GM23248 (cell line): ENCODE data around the gene GSC2. TPM values are rescaled to one million over a fixed set of nuclear protein-coding genes. Genes with fewer than 3 reads are reported as not detected.

Source experiments
- DNase-seq: peaks from one replicate; pipeline ENCODE4 v3.0.0-alpha.2; 2015
- H2AFZ ChIP-seq: fragments of 200-600 bp; sonication (generic); 2 replicates; pipeline ENCODE4 v1.6.1; 2016; ENCODE audit warnings: antibody characterized with exemption
- H3F3A ChIP-seq: fragments of 200-600 bp; sonication (generic); 2 replicates; pipeline ENCODE4 v1.6.1; 2016; ENCODE audit warnings: mild to moderate bottlenecking, antibody characterized with exemption, mixed run types; ENCODE audit not compliant: insufficient read depth
- H3K27ac ChIP-seq: fragments of 200-600 bp; sonication (generic); 2 replicates; pipeline ENCODE4 v1.5.1; 2016; ENCODE audit warnings: mild to moderate bottlenecking
- H3K27me3 ChIP-seq: fragments of 200-600 bp; sonication (generic); replicated peaks from 2 replicates; pipeline ENCODE4 v1.6.1; 2016; ENCODE audit warnings: mild to moderate bottlenecking; ENCODE audit not compliant: insufficient read depth
- H3K36me3 ChIP-seq: fragments of 200-600 bp; sonication (generic); 2 replicates; pipeline ENCODE4 v1.6.1; 2016; ENCODE audit warnings: low read depth, mild to moderate bottlenecking
- H3K4me1 ChIP-seq: fragments of 200-600 bp; sonication (generic); 2 replicates; pipeline ENCODE4 v1.6.1; 2016; ENCODE audit warnings: mild to moderate bottlenecking; ENCODE audit not compliant: insufficient read depth
- H3K4me2 ChIP-seq: fragments of 200-600 bp; sonication (generic); one replicate; pipeline ENCODE4 v1.6.1; 2016; ENCODE audit warnings: mild to moderate bottlenecking; ENCODE audit not compliant: unreplicated experiment
- H3K4me3 ChIP-seq: fragments of 200-600 bp; sonication (generic); 2 replicates; pipeline ENCODE4 v1.5.1; 2016; ENCODE audit warnings: mild to moderate bottlenecking
- H3K79me2 ChIP-seq: fragments of 200-600 bp; sonication (generic); 2 replicates; pipeline ENCODE4 v1.6.1; 2016; ENCODE audit warnings: mild to moderate bottlenecking; ENCODE audit not compliant: insufficient read depth
- H3K9ac ChIP-seq: fragments of 200-600 bp; sonication (generic); 2 replicates; pipeline ENCODE4 v1.6.1; 2016; ENCODE audit warnings: mild to moderate bottlenecking
- H3K9me2 ChIP-seq: fragments of 200-600 bp; sonication (generic); 2 replicates; pipeline ENCODE4 v1.6.1; 2016; ENCODE audit warnings: mixed run types, mild to moderate bottlenecking, moderate library complexity; ENCODE audit not compliant: insufficient read depth
- H3K9me3 ChIP-seq: fragments of 200-600 bp; sonication (generic); one replicate; pipeline ENCODE4 v1.6.1; 2017; ENCODE audit warnings: low read depth
- H4K20me1 ChIP-seq: fragments of 200-600 bp; sonication (generic); 2 replicates; pipeline ENCODE4 v1.6.0; 2016; ENCODE audit not compliant: insufficient read depth
- EZH2 ChIP-seq: fragments of 200-600 bp; sonication (generic); IDR thresholded peaks from 2 replicates; pipeline ENCODE4 v1.6.1; 2018; ENCODE audit warnings: antibody characterized with exemption, mild to moderate bottlenecking; ENCODE audit not compliant: insufficient read depth, poor library complexity, severe bottlenecking
- EZH2phosphoT487 ChIP-seq: fragments of 200-600 bp; sonication (generic); IDR thresholded peaks from 2 replicates; pipeline ENCODE4 v1.6.1; 2018; ENCODE audit warnings: antibody characterized with exemption, moderate library complexity, mild to moderate bottlenecking, low read depth; ENCODE audit not compliant: insufficient read depth
- WGBS, 2 experiments: methylation state at CpG; one replicate each; pipeline ENCODE4 v1.1.6; 2015 to 2017; ENCODE audit warnings: low lambda C conversion rate in 2 of 2, low coverage in 1 of 2; ENCODE audit errors: missing lambda C conversion rate in 2 of 2; 5-methylcytosine and 5-hydroxymethylcytosine counted together
- in situ Hi-C: fragments of 300-500 bp; cut with MboI; formaldehyde crosslinking; loops from 2 replicates; pipeline ENCODE4 v1.15.0; 2020
- polyA plus RNA-seq: library from polyadenylated mRNA; unstranded; fragments of >200 nt; fragmentation: Nextera tagmentation; extraction: Ambion mirVana; gene quantifications from 2 replicates; pipeline ENCODE4 v1.2.1, GENCODE V29; 2016
- total RNA-seq: library from RNA; depleted of rRNA; stranded (reverse); fragments of >200 nt; shearing (Covaris generic); gene quantifications from 2 replicates; pipeline ENCODE4 v1.2.3, GENCODE V29; 2014

The GSC2 gene
- total and polyA plus RNA-seq, 2 experiments from 2014 or later = not detected

- Histone ChIP-seq H3K36me3 (no peaks in the 10 kb centered on the region; the same call in 1 of the 2 replicates), H3K4me2 (no peak overlapping the region), H3K9ac (peak overlapping the region; percentile 66), H3K27me3 (no peaks in the 10 kb centered on the region), H4K20me1 (no peaks in the 10 kb centered on the region), H2AFZ (0 out of 2 replicates have a peak overlapping the region, but pooled peaks have one; percentile 42), H3K4me1 (peaks cover 5% of the 10 kb centered on the region; the same call in 1 of the 2 replicates), H3F3A (no peaks in the 10 kb centered on the region), H3K4me3 (no peak overlapping the region), H3K9me3 (no peaks in the 10 kb centered on the region), H3K27ac (peak overlapping the region; percentile 60), H3K79me2 (no peaks in the 10 kb centered on the region), H3K9me2 (no peaks in the 10 kb centered on the region)
- in situ Hi-C loops = no loop called here
- DNase-seq = no peak
- 85 to 90% methylated on average over 20 of the region's 20 CpGs for WGBS, 2 experiments
- TF ChIP-seq EZH2phosphoT487 (no peak), EZH2 (no peak)
Measured at GRCh38 chr22:19184276-19184997, 34.3 kb upstream of the GSC2 start.

- no peaks in the 10 kb centered on the region for H3K9me3 ChIP-seq
- peaks cover 5% of the 10 kb centered on the region; the same call in 1 of the 2 replicates for H3K4me1 ChIP-seq
- TF ChIP-seq EZH2 (no peak), EZH2phosphoT487 (no peak)
- no peaks in the 10 kb centered on the region for H3K79me2 ChIP-seq
- no peak overlapping the region for H3K4me3 ChIP-seq
- no peak overlapping the region for H3K9ac ChIP-seq
- DNase-seq = no peak
- H3K27me3 ChIP-seq = no peaks in the 10 kb centered on the region
- H3F3A ChIP-seq = no peaks in the 10 kb centered on the region
- in situ Hi-C loops = no loop called here
- no peaks in the 10 kb centered on the region; the same call in 1 of the 2 replicates for H3K36me3 ChIP-seq
- H3K4me2 ChIP-seq = no peak overlapping the region
- no peak overlapping the region for H2AFZ ChIP-seq
- WGBS, 2 experiments = 80 to 91% methylated on average over 7 to 8 of the region's 9 CpGs
- H3K27ac ChIP-seq = no peak overlapping the region
- no peaks in the 10 kb centered on the region for H4K20me1 ChIP-seq
- no peaks in the 10 kb centered on the region for H3K9me2 ChIP-seq
Measured at GRCh38 chr22:19183216-19183615, 33.1 kb upstream of the GSC2 start.

GRCh38 chr22:19182472-19183157, 32.5 kb upstream of the GSC2 start:
- no peak for DNase-seq
- WGBS, 2 experiments = 70 to 76% methylated on average over 9 of the region's 9 CpGs
- Histone ChIP-seq H3K27ac (no peak overlapping the region), H3K36me3 (no peaks in the 10 kb centered on the region; the same call in 1 of the 2 replicates), H3K4me1 (peaks cover 5% of the 10 kb centered on the region; the same call in 1 of the 2 replicates), H3K9ac (no peak overlapping the region), H3K4me3 (no peak overlapping the region), H3K79me2 (peaks cover 4% of the 10 kb centered on the region), H3K4me2 (no peak overlapping the region), H3K9me3 (no peaks in the 10 kb centered on the region), H4K20me1 (no peaks in the 10 kb centered on the region), H3K9me2 (no peaks in the 10 kb centered on the region), H3K27me3 (no peaks in the 10 kb centered on the region), H2AFZ (no peak overlapping the region), H3F3A (no peaks in the 10 kb centered on the region)
- TF ChIP-seq EZH2 = no peak
- no peak for TF ChIP-seq EZH2phosphoT487
- in situ Hi-C loops = no loop called here

- in situ Hi-C loops = no loop called here
Measured at GRCh38 chr22:19181786-19182471, 31.8 kb upstream of the GSC2 start.

More at GRCh38 chr22:19181786-19182471, 31.8 kb upstream of the GSC2 start:
- Histone ChIP-seq H2AFZ (no peak overlapping the region), H3F3A (no peaks in the 10 kb centered on the region), H4K20me1 (no peaks in the 10 kb centered on the region), H3K4me2 (no peak overlapping the region), H3K79me2 (peaks cover 11% of the 10 kb centered on the region), H3K9me2 (no peaks in the 10 kb centered on the region), H3K27me3 (no peaks in the 10 kb centered on the region), H3K36me3 (no peaks in the 10 kb centered on the region), H3K9ac (no peak overlapping the region), H3K4me1 (peaks cover 5% of the 10 kb centered on the region; the same call in 1 of the 2 replicates), H3K4me3 (no peak overlapping the region), H3K27ac (no peak overlapping the region), H3K9me3 (no peaks in the 10 kb centered on the region)
- TF ChIP-seq EZH2 (no peak), EZH2phosphoT487 (no peak)
- WGBS, 2 experiments = 77 to 80% methylated on average over 12 of the region's 12 CpGs
- no peak for DNase-seq
